ENCODE data around the gene TEAD3. TPM values are rescaled to one million over a fixed set of nuclear protein-coding genes. Genes with fewer than 3 reads are reported as not detected.

Gene TEAD3
- total RNA-seq, 1 experiment from 2014 or later, result 27.0 TPM

DNA sequence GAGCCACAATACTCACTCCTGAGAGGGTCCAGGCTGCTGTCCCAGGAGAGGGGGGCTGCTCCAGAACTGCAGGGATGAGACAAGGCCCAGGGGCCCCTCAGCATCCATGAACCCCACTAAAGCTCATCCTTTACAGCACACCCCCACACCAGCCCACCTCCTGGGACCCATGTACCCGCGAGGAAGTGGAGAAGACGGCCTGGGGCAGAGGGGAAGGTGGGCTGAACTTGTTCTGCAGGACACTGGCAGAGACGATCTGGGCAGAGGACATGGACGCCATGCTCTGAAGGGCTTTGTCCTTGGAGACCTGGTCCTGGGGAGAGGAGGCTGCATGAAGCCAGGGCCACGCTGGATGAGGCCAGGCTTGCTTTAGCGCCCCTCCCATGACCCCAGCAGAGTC lies 18.6 kb downstream of the TEAD3 start:
- no peaks in the 10 kb centered on the region for H3K4me1 ChIP-seq (ENCODE audit: insufficient read depth, low read length)
- no peaks in the 10 kb centered on the region for H3K79me2 ChIP-seq (ENCODE audit: insufficient read depth, low read length)
- no peak for TF ChIP-seq CTCF (conservative IDR thresholded peaks at IDR 0.05)
- no peak overlapping the region for H3K56ac ChIP-seq (ENCODE audit: insufficient read length, low read depth, low read length)
- no peak overlapping the region for H2AFZ ChIP-seq (ENCODE audit: low read length)
- no peak overlapping the region for H2BK15ac ChIP-seq (ENCODE audit: low read depth, low read length)
- Mint-ChIP-seq H3K27ac (no peak overlapping the region; a peak in 1 of 7 replicates), H3K4me3 (no peak overlapping the region), H3K27me3 (ENCODE audit: low read depth) (peaks cover 1% of the 10 kb centered on the region; the same call in 1 of the 2 replicates), H3K4me1 (peaks cover 2 to 12% of the 10 kb centered on the region in 2 experiments; a peak in 3 of 4 replicates), H3K9me3 (no peaks in the 10 kb centered on the region), H3K36me3 (ENCODE audit: insufficient read depth in 1 of 3, low read depth in 3 of 3) (peaks cover 10 to 60% (median 49%) of the 10 kb centered on the region in 3 experiments)
- DNase-seq, result no peak
- no CpG with 5 or more reads among the region's 7 CpGs for WGBS (ENCODE audit: extremely low coverage, insufficient read length, low lambda C conversion rate)
- H3K18ac ChIP-seq (ENCODE audit: insufficient read length, low read depth, low read length), result no peak overlapping the region
- H3K4ac ChIP-seq (ENCODE audit: low read depth, low read length), result no peak overlapping the region
- no peak overlapping the region for H4K8ac ChIP-seq (replicated peaks; ENCODE audit: insufficient read length, low read depth, low read length)
- no peaks in the 10 kb centered on the region for H3K79me1 ChIP-seq (ENCODE audit: insufficient read depth, low read depth, low read length, poor library complexity, severe bottlenecking)
- no peak overlapping the region for H3K14ac ChIP-seq (ENCODE audit: insufficient read depth, low read length)
- no peak overlapping the region for H3T11ph ChIP-seq (ENCODE audit: low read length)
- H2AK5ac ChIP-seq (ENCODE audit: insufficient read length, low read length), result no peak overlapping the region
- H3K9ac ChIP-seq (ENCODE audit: extremely low read depth, insufficient read length, low read length), result no peak overlapping the region
- no peak overlapping the region for H4K5ac ChIP-seq (ENCODE audit: insufficient read length, low read depth, low read length)
- H2BK20ac ChIP-seq (ENCODE audit: low read depth, low read length, poor library complexity, severe bottlenecking), result no peak overlapping the region
- no peak overlapping the region for H2BK5ac ChIP-seq (ENCODE audit: insufficient read length, low read length)
- H3K23ac ChIP-seq (ENCODE audit: insufficient read length, low read depth, low read length), result no peak overlapping the region
- no peak overlapping the region for H4K91ac ChIP-seq (ENCODE audit: insufficient read length, low read depth, low read length)
- H3K9me3 ChIP-seq (ENCODE audit: control insufficient read depth, low read depth, low read length), result no peaks in the 10 kb centered on the region
- H3K27ac ChIP-seq (ENCODE audit: insufficient read length, low read depth, low read length), result no peak overlapping the region
- no peaks in the 10 kb centered on the region for H4K20me1 ChIP-seq (ENCODE audit: control insufficient read depth, insufficient read depth, insufficient read length)
- no peaks in the 10 kb centered on the region for H3K23me2 ChIP-seq (ENCODE audit: insufficient read length, low read depth, low read length, poor library complexity, severe bottlenecking)
- H3K27me3 ChIP-seq (ENCODE audit: insufficient read depth, low read length), result no peaks in the 10 kb centered on the region
- no peak overlapping the region for H2BK12ac ChIP-seq (ENCODE audit: insufficient read length, low read depth, low read length)
- no peak overlapping the region for H2BK120ac ChIP-seq (ENCODE audit: low read depth, low read length, poor library complexity, severe bottlenecking)
- no peak overlapping the region for H3K4me2 ChIP-seq (ENCODE audit: insufficient read depth, insufficient read length, low read length)
